AG10803 (cell line): Measurements from ENCODE around the gene ZNF317.

Source experiments
- DNase-seq: peaks from one replicate; pipeline ENCODE4 v3.0.0; 2010; ENCODE audit warnings: low read depth
- H3K4me3 ChIP-seq: 2 replicates; pipeline ENCODE4 v1.5.1; 2011; ENCODE audit warnings: mild to moderate bottlenecking, low read length, control low read depth
- CTCF ChIP-seq: conservative IDR thresholded peaks from 2 replicates; pipeline ENCODE4 v1.5.1; 2011; ENCODE audit warnings: mild to moderate bottlenecking, low read length, control low read depth, inconsistent platforms

Gene ZNF317

GRCh38 chr19:9149997-9150396 is 9.8 kb downstream of the ZNF317 start:
- no peak for DNase-seq
- no peak for TF ChIP-seq CTCF
- no peak overlapping the region for H3K4me3 ChIP-seq

GRCh38 chr19:9150650-9151049 is 10.5 kb downstream of the ZNF317 start:
- TF ChIP-seq CTCF, result no peak
- H3K4me3 ChIP-seq, result no peak overlapping the region
- no peak for DNase-seq

- TF ChIP-seq CTCF, result no peak
- DNase-seq, result no peak
- H3K4me3 ChIP-seq, result no peak overlapping the region
Observed at GRCh38 chr19:9151367-9151766, 11.2 kb downstream of the ZNF317 start.

GRCh38 chr19:9155591-9155990 is 15.4 kb downstream of the ZNF317 start:
- no peak for TF ChIP-seq CTCF
- DNase-seq, result no peak
- no peak overlapping the region for H3K4me3 ChIP-seq

- TF ChIP-seq CTCF, result no peak
Observed at GRCh38 chr19:9156304-9156703, 16.1 kb downstream of the ZNF317 start.

GRCh38 chr19:9159891-9160290 is 19.7 kb downstream of the ZNF317 start:
- DNase-seq, result no peak
- TF ChIP-seq CTCF, result no peak
- no peak overlapping the region for H3K4me3 ChIP-seq

More at GRCh38 chr19:9156304-9156703, 16.1 kb downstream of the ZNF317 start:
- H3K4me3 ChIP-seq, result no peak overlapping the region
- DNase-seq, result no peak

GRCh38 chr19:9161427-9161826 is 21.2 kb downstream of the ZNF317 start:
- no peak for DNase-seq
- TF ChIP-seq CTCF, result no peak
- H3K4me3 ChIP-seq, result no peak overlapping the region
